NCI-H128 (cell line): ENCODE data around the gene DNER.
"Not testable (repeated sequence)": the region's sequence is repeated elsewhere in the genome, so short reads cannot be mapped to it uniquely, and the experiment has no call there.

ENCODE experiments used
- DNase-seq: peaks from one replicate; lab custom pipeline; 2025; ENCODE audit not compliant: unreplicated experiment; lab: John Stamatoyannopoulos, UW

Gene DNER

DNA sequence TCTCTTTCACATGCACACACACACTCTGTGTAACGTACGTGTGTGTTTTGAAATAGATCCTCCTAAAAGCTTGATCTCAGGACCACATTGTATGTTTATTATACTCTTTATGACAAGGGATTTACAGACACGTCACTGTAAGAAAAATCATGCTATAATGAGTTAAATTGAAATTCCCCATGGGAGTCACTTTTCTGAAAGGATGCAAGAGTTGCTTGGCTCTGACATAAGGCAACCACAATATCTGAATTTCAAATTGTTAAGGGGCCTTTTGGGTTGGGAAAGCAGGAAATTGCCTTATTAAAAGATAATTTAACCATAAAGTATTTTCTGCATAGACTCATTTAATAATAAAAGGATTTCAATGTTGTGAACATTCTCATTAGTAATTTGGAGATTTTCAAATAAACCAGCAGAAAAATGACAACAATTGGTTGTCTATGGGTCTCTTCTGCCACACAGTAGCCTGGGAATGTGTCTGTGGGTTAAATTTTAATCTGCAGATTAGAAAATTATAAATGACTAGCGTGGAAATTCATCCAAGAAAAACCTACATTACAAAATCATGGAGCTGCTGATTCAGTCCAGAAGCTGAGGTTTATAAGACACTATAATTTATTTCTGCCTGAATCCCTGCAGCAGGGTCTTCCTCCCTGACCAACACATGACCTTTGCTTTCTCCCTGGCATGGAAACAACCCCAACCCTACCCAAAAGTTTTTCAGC lies 367.4 kb downstream of the DNER start:
- no peak for DNase-seq

DNA sequence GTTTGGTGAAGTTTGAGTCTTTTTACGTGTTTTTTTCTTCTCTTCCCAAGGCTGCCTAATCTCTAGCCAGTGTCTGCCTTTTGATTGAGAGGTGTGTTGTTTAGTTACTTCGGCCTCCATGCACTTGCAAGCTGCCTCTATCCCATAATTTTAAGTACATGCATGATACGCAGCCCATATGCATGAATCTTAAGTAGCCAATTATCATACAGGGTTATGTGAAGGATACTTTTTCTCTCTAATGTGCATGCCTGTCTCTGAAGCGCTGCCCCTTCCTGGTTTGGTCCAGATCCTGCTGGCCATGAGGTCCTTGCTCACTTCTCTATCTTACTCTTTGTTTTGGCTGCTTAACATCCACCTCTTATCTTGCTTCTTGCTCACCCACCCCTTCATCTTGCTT lies 369.4 kb downstream of the DNER start:
- no peak for DNase-seq

DNA sequence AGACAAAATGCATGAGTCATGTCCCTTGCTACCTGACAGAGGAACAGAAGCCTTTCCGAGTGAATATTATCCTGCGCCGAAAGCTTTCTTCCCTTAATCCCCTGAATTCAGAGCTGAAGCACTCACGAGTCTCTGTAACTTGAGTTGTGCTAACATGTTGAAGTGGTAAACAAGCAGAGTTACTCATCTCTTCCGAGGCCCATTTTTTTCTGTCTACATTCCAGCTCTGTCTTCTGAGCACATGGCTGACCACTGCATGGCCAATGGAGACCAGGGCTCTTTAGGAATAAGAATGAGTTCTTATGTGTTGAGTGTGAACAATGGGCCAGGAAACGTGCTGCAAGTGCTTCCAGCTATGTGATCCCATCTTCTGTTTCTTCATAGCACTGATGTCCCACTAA lies 370.2 kb downstream of the DNER start:
- no peak for DNase-seq

DNA sequence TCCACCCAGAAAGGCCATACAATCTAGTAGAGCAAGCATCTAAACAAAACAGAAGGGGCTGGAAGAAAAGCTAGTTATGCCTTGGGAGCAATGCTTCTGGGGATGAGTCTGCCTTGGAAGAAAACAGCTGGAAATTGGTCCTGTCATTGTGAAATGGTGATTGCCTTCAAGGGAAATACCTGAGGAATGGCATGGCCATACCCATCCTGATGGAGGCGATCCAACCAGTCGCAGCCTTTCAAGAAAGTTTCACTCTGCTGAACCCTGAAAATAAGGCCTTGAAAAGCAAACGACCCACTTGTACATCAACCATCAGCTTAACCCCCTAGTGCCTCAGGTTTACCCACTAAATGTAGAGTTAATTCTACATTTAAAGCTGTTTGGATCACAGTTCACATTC lies 370.7 kb downstream of the DNER start:
- DNase-seq = no peak

DNA sequence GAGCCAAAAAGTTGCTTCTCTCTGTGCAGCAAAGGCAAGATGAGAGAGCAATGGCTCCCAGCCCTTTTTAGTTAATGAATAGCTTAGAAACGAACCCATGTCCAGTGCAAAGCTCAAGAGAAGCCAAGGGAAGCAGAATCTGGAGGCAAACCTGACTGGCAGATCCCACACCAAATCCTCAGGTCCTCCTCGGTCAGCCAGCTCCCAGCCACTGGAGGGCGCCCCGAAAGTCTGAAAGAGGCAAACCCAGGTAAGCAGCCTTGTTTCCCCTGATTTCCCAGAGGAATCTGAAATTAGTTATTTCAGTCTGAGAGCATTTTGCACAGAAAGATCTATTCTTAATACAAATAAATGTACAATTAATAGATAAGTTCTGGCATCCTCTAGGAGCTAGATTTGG lies 372.0 kb downstream of the DNER start:
- no peak for DNase-seq

DNA sequence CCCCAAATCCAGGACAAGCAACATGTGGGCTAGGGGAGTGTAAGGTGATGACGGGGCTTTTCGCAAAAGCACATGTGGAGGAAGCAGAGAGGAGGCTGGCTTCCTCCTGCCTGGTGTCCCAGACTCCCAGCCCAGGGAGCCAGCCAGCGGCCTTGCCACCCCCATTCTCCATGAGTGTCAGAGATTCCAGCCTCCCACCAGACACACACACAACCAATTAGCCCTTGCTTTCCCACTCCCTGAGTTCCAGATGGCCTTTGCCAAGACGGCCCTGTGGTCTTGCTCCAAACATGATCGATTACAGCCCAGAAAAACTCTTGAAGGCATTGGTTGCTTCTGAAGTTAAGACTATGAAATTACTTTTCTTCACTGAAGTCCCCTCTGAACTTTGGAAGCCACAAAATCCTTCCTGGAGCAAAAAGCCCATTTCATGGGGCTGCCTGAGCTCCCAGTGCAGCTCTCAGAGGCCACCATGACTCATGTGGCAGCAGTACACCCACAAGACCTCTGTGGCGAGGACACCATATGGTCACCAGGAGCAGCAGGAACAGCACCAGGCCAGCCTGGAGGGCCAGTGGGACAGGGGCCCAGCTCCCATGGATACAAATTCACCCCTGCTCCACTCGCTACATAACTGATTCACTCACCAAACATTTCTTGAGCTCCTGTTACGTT lies 374.1 kb downstream of the DNER start:
- no peak for DNase-seq

DNA sequence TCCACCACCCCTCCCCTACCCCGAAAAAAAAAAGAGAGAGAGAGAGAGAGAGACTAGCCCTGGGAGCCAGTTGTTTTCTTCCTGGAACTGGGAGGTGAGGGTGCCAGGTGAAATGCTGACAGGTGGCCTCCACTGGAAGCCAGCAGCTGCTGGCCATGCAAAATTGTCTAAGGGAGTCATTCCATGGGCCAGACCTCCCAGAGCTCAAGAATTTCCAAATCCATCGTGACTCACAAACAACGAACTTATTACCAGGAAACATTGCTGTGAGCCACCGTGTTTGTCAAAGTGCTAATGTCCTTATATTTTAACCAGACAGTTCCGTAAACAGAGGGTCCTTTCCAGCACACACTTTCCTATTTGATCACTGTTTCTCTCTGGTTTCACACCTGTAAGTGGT lies 374.7 kb downstream of the DNER start:
- DNase-seq = no peak

DNA sequence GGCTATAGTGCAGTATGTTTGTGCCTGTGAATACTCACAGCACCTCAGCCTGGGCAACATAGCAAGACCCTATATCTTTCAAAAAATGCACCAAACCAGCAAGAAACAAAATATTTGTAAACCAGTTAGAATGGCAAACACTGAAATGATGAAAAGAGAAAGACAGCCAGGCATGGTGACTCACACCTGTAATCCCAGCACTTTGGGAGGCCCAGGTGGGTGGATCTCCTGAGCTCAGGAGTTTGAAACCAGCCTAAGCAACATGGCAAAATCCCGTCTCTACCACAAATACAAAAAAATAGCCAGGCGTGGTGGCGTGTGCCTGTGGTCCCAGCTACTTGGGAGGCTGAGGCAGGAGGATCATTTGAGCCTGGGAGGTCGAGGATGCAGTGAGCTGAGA lies 375.2 kb downstream of the DNER start:
- DNase-seq = not testable (repeated sequence)

DNA sequence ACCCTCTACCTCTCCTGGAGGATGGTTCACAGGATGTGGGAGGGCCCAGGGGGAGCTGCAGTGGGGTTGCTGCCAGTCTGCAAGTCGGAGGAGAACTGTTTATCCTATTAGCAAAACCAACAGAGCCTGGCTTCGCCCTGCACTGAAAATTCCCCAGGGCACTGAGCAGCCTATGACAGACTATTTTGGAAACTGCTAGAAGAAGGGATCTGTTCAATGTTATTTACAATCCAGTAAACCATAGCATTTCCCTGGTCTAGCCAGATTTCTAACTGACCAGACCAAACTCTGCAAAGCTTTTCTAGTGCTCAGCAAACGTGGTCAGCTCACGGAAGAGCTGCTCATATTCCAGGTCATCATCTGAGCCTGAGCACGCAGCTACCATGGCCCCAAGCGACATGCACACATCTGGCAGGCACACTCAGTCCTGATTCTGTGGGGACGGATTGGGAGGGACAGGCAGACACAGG lies 378.4 kb downstream of the DNER start:
- DNase-seq = no peak

DNA sequence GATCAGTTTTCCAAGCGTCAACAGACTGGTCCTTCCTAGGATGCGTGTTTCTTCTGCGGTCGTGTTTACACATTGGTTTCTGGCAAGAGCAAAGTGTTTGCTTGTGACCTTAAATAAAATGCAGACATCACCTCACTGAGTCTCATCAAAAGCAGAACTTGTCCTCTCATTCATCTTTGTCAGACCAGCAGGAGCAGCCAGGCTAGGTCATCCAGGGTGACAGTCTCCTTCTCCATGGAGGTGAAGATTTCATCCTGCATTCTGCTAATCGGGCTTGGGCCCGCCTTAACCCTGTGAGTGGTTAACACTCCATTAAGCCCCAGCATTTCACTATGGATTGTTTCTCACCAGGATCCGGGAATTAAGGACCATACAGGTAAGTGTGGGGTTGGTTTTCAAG lies 379.0 kb downstream of the DNER start:
- no peak for DNase-seq

DNA sequence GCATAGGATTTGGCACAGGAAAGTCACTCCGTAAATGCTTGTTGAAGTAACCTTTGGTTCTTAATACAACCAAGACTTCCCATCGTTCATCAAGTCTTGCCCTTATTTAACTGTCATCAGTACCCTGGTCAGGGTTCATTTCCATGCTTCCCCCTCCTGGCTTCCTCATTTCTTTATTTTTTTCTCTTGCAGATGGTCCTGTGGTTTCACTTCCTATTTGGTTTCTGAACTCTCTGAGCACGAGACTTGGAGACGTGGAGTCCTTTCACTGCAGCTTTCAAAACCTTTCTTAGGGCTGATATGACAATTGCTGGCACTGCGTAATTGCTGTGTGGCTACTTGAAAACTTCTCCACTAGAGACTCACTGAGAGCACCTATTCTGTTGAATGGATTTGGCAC lies 383.4 kb downstream of the DNER start:
- DNase-seq = no peak

DNA sequence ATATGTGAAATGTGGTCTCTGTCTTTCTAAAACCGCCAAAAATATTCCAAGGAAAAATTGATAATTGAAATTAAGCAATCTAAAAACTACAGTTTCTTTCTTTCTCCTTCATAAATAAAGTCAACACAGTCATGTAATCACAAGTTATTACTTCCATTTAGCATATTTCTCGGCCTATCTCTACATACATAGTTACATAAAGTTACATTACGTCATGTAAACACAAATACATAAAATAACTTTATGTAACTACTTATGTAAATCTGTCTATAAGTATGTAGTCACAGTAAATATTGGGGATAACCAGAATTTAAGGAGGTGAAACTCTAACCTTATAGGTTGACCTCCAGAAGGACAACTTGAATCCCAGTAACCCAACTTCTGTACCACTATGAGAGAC lies 394.8 kb downstream of the DNER start:
- no peak for DNase-seq

DNA sequence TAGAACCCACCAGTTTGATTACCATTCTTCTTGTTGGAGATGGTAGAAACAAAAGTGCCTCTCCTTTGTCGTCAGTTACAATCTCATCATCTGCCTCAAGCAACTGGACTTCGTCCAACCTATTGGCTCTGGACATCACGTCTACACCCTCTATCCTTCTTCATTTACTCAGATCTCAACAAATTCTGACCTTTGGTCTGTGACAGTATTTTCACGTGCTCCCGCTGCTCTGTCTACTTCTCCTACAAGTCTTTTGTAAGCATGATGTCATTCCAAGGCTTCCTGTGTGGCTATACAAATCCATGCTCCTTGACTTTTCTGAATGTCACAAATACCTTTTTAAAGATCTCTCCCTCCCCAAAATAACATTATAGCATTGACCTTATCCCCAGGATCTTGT lies 400.2 kb downstream of the DNER start:
- DNase-seq = no peak

DNA sequence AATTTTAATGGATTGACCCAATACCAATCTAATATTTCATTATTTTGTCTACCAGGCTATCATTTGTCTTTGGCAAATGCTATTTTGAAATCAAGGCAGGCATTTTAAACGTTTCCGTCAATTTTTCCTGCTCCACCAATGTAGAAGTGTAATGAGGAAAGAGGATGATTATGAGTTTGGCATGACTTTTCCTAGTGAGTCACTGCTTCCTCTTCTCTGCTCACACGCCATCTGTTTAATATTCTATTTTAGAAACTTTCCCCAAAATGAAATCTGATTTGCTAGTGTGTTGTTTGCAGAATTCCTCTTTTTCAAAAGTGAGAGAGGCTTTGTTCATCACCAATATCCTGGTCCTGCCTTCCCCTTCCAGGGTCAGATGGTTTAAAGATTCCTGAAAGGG lies 400.8 kb downstream of the DNER start:
- DNase-seq = no peak
